ENCODE measurements around the gene TMPRSS13.

The TMPRSS13 gene

GRCh38 chr11:117878314-117878938 lies 50.8 kb downstream of the TMPRSS13 start:
- DNase-seq (ENCODE audit: low read depth), result no peak
- in situ Hi-C loops (cut with HindIII; ENCODE audit: low sequenced_read_pairs), result no loop called here
- TF ChIP-seq CTCF (IDR thresholded peaks at IDR 0.05; ENCODE audit: low read depth, low read length, missing control alignments), result no peak
- H3K4me3 ChIP-seq (ENCODE audit: low read depth, low read length), result no peak overlapping the region

- in situ Hi-C loops (cut with HindIII; ENCODE audit: low sequenced_read_pairs), result no loop called here
- no peak for TF ChIP-seq CTCF (IDR thresholded peaks at IDR 0.05; ENCODE audit: low read depth, low read length, missing control alignments)
- H3K4me3 ChIP-seq (ENCODE audit: low read depth, low read length), result peak overlapping the region; percentile 46
- no peak for DNase-seq (ENCODE audit: low read depth)
Measured at GRCh38 chr11:117877120-117877784, 52.0 kb downstream of the TMPRSS13 start.

GRCh38 chr11:117876341-117877119 lies 52.7 kb downstream of the TMPRSS13 start, which contains the start of gene FXYD6:
Gene FXYD6 (minus strand): TSS chr11:117876658. CDS start chr11:117842776, 33,882 bp downstream.
- H3K4me3 ChIP-seq (ENCODE audit: low read depth, low read length), result peak within 1 kb of the TSS; percentile 46
- no peak for DNase-seq (ENCODE audit: low read depth)
- in situ Hi-C loops (cut with HindIII; ENCODE audit: low sequenced_read_pairs), result no loop called here

GRCh38 chr11:117876059-117876340 lies 53.2 kb downstream of the TMPRSS13 start:
- no peak for TF ChIP-seq CTCF (IDR thresholded peaks at IDR 0.05; ENCODE audit: low read depth, low read length, missing control alignments)
- no peak for DNase-seq (ENCODE audit: low read depth)
- in situ Hi-C loops (cut with HindIII; ENCODE audit: low sequenced_read_pairs), result no loop called here
- H3K4me3 ChIP-seq (ENCODE audit: low read depth, low read length), result peak overlapping the region; percentile 46

More at GRCh38 chr11:117876341-117877119, 52.7 kb downstream of the TMPRSS13 start, which contains the start of gene FXYD6:
- TF ChIP-seq CTCF (IDR thresholded peaks at IDR 0.05; ENCODE audit: low read depth, low read length, missing control alignments), result no peak

- peak overlapping the region; percentile 46 for H3K4me3 ChIP-seq (ENCODE audit: low read depth, low read length)
- in situ Hi-C loops (cut with HindIII; ENCODE audit: low sequenced_read_pairs), result no loop called here
- TF ChIP-seq CTCF (IDR thresholded peaks at IDR 0.05; ENCODE audit: low read depth, low read length, missing control alignments), result no peak
- no peak for DNase-seq (ENCODE audit: low read depth)
Measured at GRCh38 chr11:117875382-117876058, 53.7 kb downstream of the TMPRSS13 start.

- DNase-seq (ENCODE audit: low read depth), result no peak
- H3K4me3 ChIP-seq (ENCODE audit: low read depth, low read length), result no peak overlapping the region
- in situ Hi-C loops (cut with HindIII; ENCODE audit: low sequenced_read_pairs), result no loop called here
- TF ChIP-seq CTCF (IDR thresholded peaks at IDR 0.05; ENCODE audit: low read depth, low read length, missing control alignments), result no peak
Measured at GRCh38 chr11:117874910-117875381, 54.3 kb downstream of the TMPRSS13 start.
